DND-41 (cell line): ENCODE measurements around the gene CLSTN2.

Source experiments
- ATAC-seq: fragments of 200-7000 bp; cut with Tn5 transposase; 3 replicates; pipeline ENCODE4 v1.9.1; 2021; ENCODE audit warnings: low read depth; ENCODE audit not compliant: insufficient read depth
- DNase-seq: peaks from one replicate; pipeline ENCODE4 v3.0.0-alpha.2; 2020
- H2AFZ ChIP-seq: 2 replicates; pipeline ENCODE4 v1.6.0; 2012; ENCODE audit warnings: low read depth, low read length
- H3K27ac ChIP-seq: 2 replicates; pipeline ENCODE4 v1.5.1; 2012; ENCODE audit warnings: low read length, inconsistent platforms
- H3K27me3 ChIP-seq: fragments of 200-600 bp; sonication (generic); 2 replicates; pipeline ENCODE4 v1.6.0; 2012; ENCODE audit warnings: low read length, mild to moderate bottlenecking, inconsistent platforms; ENCODE audit not compliant: insufficient read depth, poor library complexity
- H3K36me3 ChIP-seq: 2 replicates; pipeline ENCODE4 v1.5.1; 2012; ENCODE audit warnings: low read length, inconsistent platforms; ENCODE audit not compliant: insufficient read depth
- H3K4me1 ChIP-seq: 2 replicates; pipeline ENCODE4 v1.5.1; 2012; ENCODE audit warnings: mild to moderate bottlenecking, low read length; ENCODE audit not compliant: insufficient read depth
- H3K4me2 ChIP-seq: 2 replicates; pipeline ENCODE4 v1.6.0; 2012; ENCODE audit warnings: mild to moderate bottlenecking, moderate library complexity, low read length, inconsistent platforms; ENCODE audit not compliant: insufficient read depth
- H3K4me3 ChIP-seq, 2 experiments: fragments of 200-600 bp in 1 of 2; shearing (Covaris generic) in 1 of 2; 2 replicates each; pipeline ENCODE4 v1.5.1; 2012 to 2016; ENCODE audit warnings: inconsistent platforms in 2 of 2, low read length in 2 of 2, mild to moderate bottlenecking in 2 of 2, low read depth in 1 of 2, moderate library complexity in 1 of 2
- H3K79me2 ChIP-seq: 2 replicates; pipeline ENCODE4 v1.6.0; 2012; ENCODE audit warnings: low read length, inconsistent platforms; ENCODE audit not compliant: insufficient read depth
- H3K9ac ChIP-seq: 2 replicates; pipeline ENCODE4 v1.6.0; 2012; ENCODE audit warnings: low read depth, mild to moderate bottlenecking, inconsistent platforms, low read length, moderate library complexity
- H3K9me3 ChIP-seq: 2 replicates; pipeline ENCODE4 v1.5.1; 2012; ENCODE audit warnings: low read length, moderate library complexity, mild to moderate bottlenecking, inconsistent platforms; ENCODE audit not compliant: insufficient read depth, severe bottlenecking
- H4K20me1 ChIP-seq: 2 replicates; pipeline ENCODE4 v1.6.0; 2012; ENCODE audit warnings: low read length; ENCODE audit not compliant: insufficient read depth
- CTCF ChIP-seq: IDR thresholded peaks from 2 replicates; pipeline ENCODE4 v1.5.1; 2012; ENCODE audit warnings: borderline replicate concordance, low read length, moderate library complexity, mild to moderate bottlenecking; ENCODE audit not compliant: poor library complexity, severe bottlenecking; ENCODE audit errors: extremely low read depth
- EZH2 ChIP-seq: IDR thresholded peaks from 3 replicates; pipeline ENCODE4 v1.6.1; 2012; ENCODE audit warnings: borderline replicate concordance, low read depth, mild to moderate bottlenecking, moderate library complexity, low read length, inconsistent platforms; ENCODE audit not compliant: severe bottlenecking

Gene CLSTN2

GRCh38 chr3:140501061-140501769 lies 566.2 kb downstream of the CLSTN2 start:
- Histone ChIP-seq H2AFZ (no peak overlapping the region), H3K4me3 (no peak overlapping the region), H3K4me2 (no peak overlapping the region), H3K27me3 (peaks cover 2% of the 10 kb centered on the region), H3K9me3 (no peaks in the 10 kb centered on the region), H3K27ac (no peak overlapping the region), H3K79me2 (no peaks in the 10 kb centered on the region), H3K36me3 (no peaks in the 10 kb centered on the region), H3K9ac (no peak overlapping the region), H4K20me1 (no peaks in the 10 kb centered on the region), H3K4me1 (no peaks in the 10 kb centered on the region)
- ATAC-seq (no peak), DNase-seq (no peak)
- no peak for TF ChIP-seq EZH2

DNA sequence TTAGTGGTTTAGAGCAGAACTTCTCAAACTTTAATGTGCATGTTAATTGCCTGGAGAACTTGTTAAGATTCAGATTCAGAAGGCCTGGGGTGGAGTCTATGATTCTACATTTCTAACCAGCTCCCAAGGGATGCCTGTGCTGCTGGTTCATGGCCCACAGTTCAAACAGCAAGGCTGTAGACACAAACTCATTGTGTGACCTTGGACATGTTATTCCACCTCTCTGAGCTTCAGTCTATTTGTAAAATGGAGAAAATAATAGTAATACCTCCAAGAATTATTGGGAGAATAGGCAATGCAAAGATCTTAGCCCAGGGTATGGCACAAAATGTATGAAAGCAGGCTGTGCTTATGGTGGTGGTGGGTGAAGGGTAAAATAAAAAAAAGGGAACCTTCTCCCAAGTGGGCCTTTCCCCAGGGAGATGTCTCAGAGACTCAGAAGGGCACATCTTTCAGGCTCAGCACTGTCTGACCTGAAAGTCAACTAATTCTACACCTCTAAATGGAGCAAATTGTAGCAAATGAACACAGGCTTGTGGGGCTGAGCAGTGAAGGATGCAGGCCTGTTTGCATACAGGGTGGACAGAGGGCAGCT lies 566.9 kb downstream of the CLSTN2 start:
- no peak for DNase-seq
- no peaks in the 10 kb centered on the region for H4K20me1 ChIP-seq
- no peak for ATAC-seq
- TF ChIP-seq EZH2 (no peak), CTCF (no peak)
- H3K36me3 ChIP-seq, result no peaks in the 10 kb centered on the region
- no peak overlapping the region for H2AFZ ChIP-seq
- H3K4me1 ChIP-seq, result no peaks in the 10 kb centered on the region
- H3K4me3 ChIP-seq, result no peak overlapping the region
- H3K9me3 ChIP-seq, result no peaks in the 10 kb centered on the region
- no peak overlapping the region for H3K9ac ChIP-seq
- H3K27me3 ChIP-seq, result peaks cover 2% of the 10 kb centered on the region
- H3K4me2 ChIP-seq, result no peak overlapping the region
- no peaks in the 10 kb centered on the region for H3K79me2 ChIP-seq
- no peak overlapping the region for H3K27ac ChIP-seq

DNA sequence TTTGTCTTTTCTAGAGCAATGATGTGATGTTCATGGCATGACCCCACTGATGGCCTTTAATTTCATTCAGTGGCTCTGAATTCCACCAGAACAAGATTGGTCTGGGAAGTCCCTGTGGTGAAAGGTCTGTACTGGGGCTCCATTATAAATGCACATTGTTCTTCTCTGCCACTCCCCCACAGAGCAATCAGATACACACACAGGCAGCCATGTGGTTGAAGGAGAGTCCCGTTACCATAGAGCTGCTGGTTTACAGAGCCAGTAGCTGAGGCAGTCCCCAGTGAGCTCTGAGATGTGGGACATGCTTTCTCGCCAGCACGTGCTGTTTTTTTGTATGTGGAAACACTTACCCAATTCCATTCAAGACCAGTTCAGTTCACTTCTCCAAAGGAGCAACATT lies 570.2 kb downstream of the CLSTN2 start:
- no peak overlapping the region for H3K4me3 ChIP-seq
- no peak overlapping the region for H3K4me2 ChIP-seq
- no peak overlapping the region for H2AFZ ChIP-seq
- H3K27ac ChIP-seq, result no peak overlapping the region
- peaks cover 13% of the 10 kb centered on the region for H3K27me3 ChIP-seq
- H3K9ac ChIP-seq, result no peak overlapping the region
- no peaks in the 10 kb centered on the region for H3K79me2 ChIP-seq
- ATAC-seq (no peak), DNase-seq (no peak)
- no peaks in the 10 kb centered on the region for H4K20me1 ChIP-seq
- H3K36me3 ChIP-seq, result no peaks in the 10 kb centered on the region
- no peaks in the 10 kb centered on the region for H3K4me1 ChIP-seq
- no peaks in the 10 kb centered on the region for H3K9me3 ChIP-seq
- no peak for TF ChIP-seq CTCF
- TF ChIP-seq EZH2, result no peak

DNA sequence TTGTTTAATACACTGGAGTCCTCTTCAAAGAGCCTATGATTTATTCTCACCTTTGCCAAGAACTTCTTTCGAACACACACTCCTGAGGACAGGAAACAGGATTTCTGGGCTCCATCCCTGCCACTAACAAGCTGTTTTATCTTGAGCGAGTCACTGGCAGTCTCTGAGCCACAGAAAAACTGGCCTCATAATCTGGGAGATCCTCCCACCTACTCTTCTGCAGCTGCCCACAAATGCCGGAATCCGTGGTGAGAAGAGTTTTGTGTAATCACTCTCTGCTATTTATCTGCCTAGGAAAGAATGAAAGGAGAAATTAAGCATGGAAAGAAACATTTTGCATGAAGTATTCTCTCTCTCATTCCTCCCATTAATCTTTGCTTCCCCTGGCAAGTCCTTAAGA lies 570.9 kb downstream of the CLSTN2 start:
- Histone ChIP-seq H3K79me2 (no peaks in the 10 kb centered on the region), H3K4me1 (no peaks in the 10 kb centered on the region), H3K9me3 (no peaks in the 10 kb centered on the region), H3K4me3 (no peak overlapping the region), H3K27me3 (peaks cover 16% of the 10 kb centered on the region), H4K20me1 (no peaks in the 10 kb centered on the region), H3K36me3 (no peaks in the 10 kb centered on the region), H3K27ac (no peak overlapping the region), H3K9ac (no peak overlapping the region), H2AFZ (no peak overlapping the region), H3K4me2 (no peak overlapping the region)
- no peak for ATAC-seq
- TF ChIP-seq EZH2 (no peak), CTCF (no peak)
- no peak for DNase-seq
